K562 (cell line): ENCODE data around the gene SIRT7. TPM values are rescaled to one million over a fixed set of nuclear protein-coding genes. Genes with fewer than 3 reads are reported as not detected.
A peak's percentile ranks its signal among the peaks of the same experiment; 100 is the strongest.

Experiments
- ATAC-seq: fragments of 200-7000 bp; cut with Tn5 transposase; 3 replicates; pipeline ENCODE4 v1.9.1; 2020; ENCODE audit warnings: moderate library complexity
- BruUV-seq: library from RNA; stranded (reverse); fragments of 400-500 nt; replicated peaks from 2 replicates; lab custom pipeline; 2021; lab: Mats Ljungman, UMichigan
- CTCF ChIA-PET: fragments of 300-600 bp; formaldehyde crosslinking; extraction: SDS; loops from one replicate; lab custom pipeline; 2021; ENCODE audit warnings: low intra/inter-chr PET ratio; lab: Yijun Ruan, JAX
- POLR2A ChIA-PET: fragments of 300-600, 350-650 bp; sonication (Branson Sonifier 250); formaldehyde crosslinking; extraction: SDS; loops from one replicate; lab custom pipeline; 2021; ENCODE audit warnings: antibody characterized with exemption, inconsistent platforms; lab: Yijun Ruan, JAX
- DNase-seq, 4 experiments: peaks; one replicate each; pipeline versions ENCODE4 v3.0.0 to v3.0.0-alpha.2; 2011 to 2018; ENCODE audit warnings: low spot score in 3 of 4, mixed read lengths in 3 of 4; ENCODE audit errors: extremely low read depth in 1 of 4
- FAIRE-seq: peaks from 2 replicates; lab custom pipeline; 2011; peaks lifted over from hg19 to GRCh38; lab: Jason Lieb, UNC
- H2AFZ ChIP-seq: 2 replicates; pipeline ENCODE4 v1.6.0; 2011; ENCODE audit warnings: low read depth, low read length, control low read depth, inconsistent platforms
- H3K27ac ChIP-seq: fragments of 200-600 bp; 3 replicates; pipeline ENCODE4 v1.8.0; 2011; ENCODE audit warnings: low read depth, mild to moderate bottlenecking, control low read depth, inconsistent platforms, low read length, moderate library complexity, mixed read lengths; ENCODE audit errors: extremely low read depth
- H3K27me3 ChIP-seq, 2 experiments: fragments of 300-600 bp in 1 of 2; 2 replicates in 1 of 2; 3 replicates in 1 of 2; pipeline versions ENCODE4 v1.6.0 to v1.8.0; 2011; ENCODE audit warnings: inconsistent platforms in 2 of 2, low read length in 2 of 2, mild to moderate bottlenecking in 1 of 2, mixed read lengths in 1 of 2, moderate library complexity in 1 of 2; ENCODE audit not compliant: control insufficient read depth in 2 of 2, insufficient read depth in 2 of 2
- H3K36me3 ChIP-seq: fragments of 300-600 bp; 3 replicates; pipeline ENCODE4 v1.8.0; 2011; ENCODE audit warnings: mild to moderate bottlenecking, low read length, inconsistent platforms; ENCODE audit not compliant: control insufficient read depth, insufficient read depth
- H3K4me1 ChIP-seq, 2 experiments: fragments of 200-600 bp in 1 of 2; replicated peaks in 1 of 2; 2 replicates in 1 of 2; 3 replicates in 1 of 2; pipeline versions ENCODE4 v1.5.1 to v1.8.0; 2011; ENCODE audit warnings: inconsistent platforms in 2 of 2, low read length in 2 of 2, mild to moderate bottlenecking in 1 of 2, mixed read lengths in 1 of 2, moderate library complexity in 1 of 2; ENCODE audit not compliant: control insufficient read depth in 2 of 2, insufficient read depth in 2 of 2
- H3K4me2 ChIP-seq: 2 replicates; pipeline ENCODE4 v1.6.1; 2011; ENCODE audit warnings: low read length, control low read depth, inconsistent platforms, mixed read lengths; ENCODE audit not compliant: insufficient read depth
- H3K4me3 ChIP-seq: fragments of 200-600 bp; sonication (generic), shearing (Covaris generic); 2 replicates; pipeline ENCODE4 v1.5.1; 2016; ENCODE audit warnings: control low read depth, inconsistent platforms
- H3K79me2 ChIP-seq: fragments of 200-600 bp; 3 replicates; pipeline ENCODE4 v1.8.0; 2011; ENCODE audit warnings: low read length, inconsistent platforms; ENCODE audit not compliant: control insufficient read depth, insufficient read depth
- H3K9ac ChIP-seq, 2 experiments: 2 replicates each; pipeline versions ENCODE4 v1.6.0 to v1.6.1; 2011; ENCODE audit warnings: low read depth in 2 of 2, low read length in 2 of 2, control low read depth in 1 of 2, inconsistent platforms in 1 of 2, mild to moderate bottlenecking in 1 of 2, mixed read lengths in 1 of 2; ENCODE audit not compliant: insufficient read depth in 1 of 2
- H3K9me1 ChIP-seq: one replicate; pipeline ENCODE4 v1.6.0; 2011; ENCODE audit warnings: inconsistent platforms, mild to moderate bottlenecking, low read length, moderate library complexity; ENCODE audit not compliant: control insufficient read depth, insufficient read depth
- H3K9me3 ChIP-seq: replicated peaks from 2 replicates; pipeline ENCODE4 v1.5.1; 2011; ENCODE audit warnings: low read depth, low read length, inconsistent platforms; ENCODE audit not compliant: control insufficient read depth, insufficient read depth
- H4K20me1 ChIP-seq: replicated peaks from 2 replicates; pipeline ENCODE4 v1.6.1; 2011; ENCODE audit warnings: low read length, inconsistent platforms, mixed read lengths; ENCODE audit not compliant: control insufficient read depth, insufficient read depth
- HDGF ChIP-seq: fragments of 450-650 bp; IDR thresholded peaks from 2 replicates; pipeline ENCODE4 v1.6.1; 2016
- KDM1A ChIP-seq, 2 experiments: fragments of 450-650 bp; IDR thresholded peaks; 2 replicates each; pipeline ENCODE4 v1.6.1; 2016; ENCODE audit warnings: mild to moderate bottlenecking in 2 of 2
- MAFG ChIP-seq: fragments of 450-650 bp; conservative IDR thresholded peaks from 2 replicates; pipeline ENCODE4 v1.6.1; 2016; ENCODE audit warnings: missing genetic modification characterization, missing compliant biosample characterization
- RFX1 ChIP-seq: fragments of 450-650 bp; IDR thresholded peaks from 2 replicates; pipeline ENCODE4 v1.6.1; 2016; ENCODE audit warnings: mild to moderate bottlenecking, moderate library complexity
- SNIP1 ChIP-seq: fragments of 450-650 bp; IDR thresholded peaks from 2 replicates; pipeline ENCODE4 v1.7.1; 2017; ENCODE audit warnings: low read depth, mild to moderate bottlenecking
- TBP ChIP-seq: optimal IDR thresholded peaks from 2 replicates; pipeline ENCODE3; 2011; ENCODE audit warnings: low read depth, low read length, improper control_type of control experiment
- XRCC3 ChIP-seq: fragments of 450-650 bp; IDR thresholded peaks from 2 replicates; pipeline ENCODE4 v1.6.1; 2017; ENCODE audit warnings: mild to moderate bottlenecking, moderate library complexity
- ZKSCAN1 ChIP-seq: fragments of 150-350 bp; IDR thresholded peaks from 2 replicates; pipeline ENCODE4 v1.6.1; 2016; ENCODE audit warnings: low read depth, low read length
- WGBS: fragments of 100-300 bp; shearing (Covaris generic); methylation state at CpG from one replicate; pipeline ENCODE4 v1.1.6; 2016; ENCODE audit warnings: low coverage, mixed read lengths; ENCODE audit not compliant: insufficient coverage; ENCODE audit errors: missing lambda C conversion rate; 5-methylcytosine and 5-hydroxymethylcytosine counted together
- in situ Hi-C: fragments of 300-500 bp; cut with MboI; formaldehyde crosslinking; loops from 4 replicates; pipeline ENCODE4 v1.15.0; 2018; ENCODE audit warnings: inconsistent platforms, mixed read lengths
- intact Hi-C: fragments of 100-400 bp; cut with micrococcal nuclease; formaldehyde crosslinking; loops from 2 replicates; pipeline ENCODE4 v1.14.2; 2022
- polyA plus RNA-seq, 8 experiments: library from polyadenylated mRNA; depleted of rRNA in 4 of 8; stranded (reverse) in 5 of 8; unstranded in 3 of 8; fragments of >200 nt; fragmentation: Nextera tagmentation in 2 of 8; fragmentation: Illumina TruSeq in 1 of 8; extraction: Ambion mirVana in 2 of 8; extraction: Trizol in 1 of 8; gene quantifications; 2 replicates each; pipeline versions ENCODE4 v1.2.1 to v1.2.3, GENCODE V29; 2011 to 2014; ENCODE audit warnings: inconsistent platforms in 1 of 8, missing spikeins in 1 of 8
- total RNA-seq, 7 experiments: library from RNA; depleted of rRNA in 6 of 7; stranded (reverse); fragments of >200 nt in 6 of 7; fragmentation: Illumina TruSeq in 2 of 7; extraction: Trizol in 2 of 7; gene quantifications; 2 replicates each; pipeline versions ENCODE4 v1.2.1 to v1.2.3, GENCODE V29; 2011 to 2021; ENCODE audit warnings: low replicate concordance in 1 of 7
- TF ChIP-seq, protein P1 (sequence below), 3 experiments: fragments of 200-800 bp in 1 of 3; sonication (Bioruptor generic) in 1 of 3; sonication (generic) in 1 of 3; formaldehyde crosslinking in 1 of 3; IDR thresholded peaks; 2 replicates each; pipeline versions ENCODE4 v1.6.1 to v1.8.0; 2016 to 2022; ENCODE audit warnings: mild to moderate bottlenecking in 2 of 3, missing compliant biosample characterization in 2 of 3, missing genetic modification characterization in 2 of 3, missing genetic modification reagents in 1 of 3
- TF ChIP-seq, protein P2 (sequence below): sonication (generic); formaldehyde crosslinking; IDR thresholded peaks from 2 replicates; pipeline ENCODE4 v1.8.1; 2023; ENCODE audit warnings: mild to moderate bottlenecking, missing genetic modification reagents, moderate library complexity
- TF ChIP-seq, protein P3 (sequence below): sonication (generic); formaldehyde crosslinking; IDR thresholded peaks from 2 replicates; pipeline ENCODE4 v1.8.0; 2023; ENCODE audit warnings: mild to moderate bottlenecking, missing genetic modification reagents

The SIRT7 gene
- total and polyA plus RNA-seq, 9 of the 15 experiments (the other 6 are each of a cell fraction or from before 2014, with no cell fraction given), result 1.6 to 54.8 (median 20.3) TPM

DNA sequence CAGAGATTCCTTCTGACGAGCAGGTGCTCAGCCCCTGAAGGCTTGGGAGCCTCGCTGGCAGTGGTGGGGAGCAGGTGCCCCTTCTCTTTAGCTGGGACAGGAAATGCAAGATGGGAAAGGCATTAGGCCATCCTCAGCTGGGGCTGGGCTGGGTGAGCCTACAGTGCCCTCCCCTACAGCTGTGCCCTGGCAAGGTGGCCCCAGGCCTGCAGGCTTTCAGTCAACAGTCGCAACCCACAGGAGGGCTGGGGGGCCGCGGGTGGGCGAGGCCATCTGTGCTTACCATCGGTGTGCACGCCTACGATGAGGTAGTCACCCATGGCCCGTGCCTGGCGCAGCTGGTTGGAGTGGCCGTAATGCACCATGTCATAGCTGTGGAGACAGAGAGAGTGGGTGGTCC is 8.7 kb downstream of the SIRT7 start:
- 92% methylated on average over 12 of the region's 12 CpGs for WGBS
- peak overlapping the region in 1 of 2 experiments; percentile 99; a peak in 2 of 4 replicates for H3K9ac ChIP-seq
- H3K9me3 ChIP-seq, result no peaks in the 10 kb centered on the region
- H3K36me3 ChIP-seq, result peaks cover 84% of the 10 kb centered on the region; the same call in 2 of the 3 replicates
- no peaks in the 10 kb centered on the region for H3K27me3 ChIP-seq
- H2AFZ ChIP-seq, result no peak overlapping the region
- ChIA-PET CTCF (no interaction called here), POLR2A (interaction anchor here (0.7 to 5.4 kb wide), 4 partner anchors 14 to 274 kb away, joined by 3 to 46 read pairs (median 4); no protein-coding TSS in a partner anchor)
- in situ Hi-C loops (no loop called here), intact Hi-C loops (no loop called here)
- peaks cover 6% of the 10 kb centered on the region for H3K9me1 ChIP-seq
- TF ChIP-seq KDM1A (IDR thresholded peaks at IDR 0.05), result no peak
- TF ChIP-seq ZKSCAN1, result no peak
- no peak overlapping the region for H3K4me2 ChIP-seq
- no peak for ATAC-seq
- H3K4me3 ChIP-seq, result no peak overlapping the region
- peaks cover 31 to 95% of the 10 kb centered on the region in 2 experiments for H3K4me1 ChIP-seq
- no peak for DNase-seq
- peak overlapping the region; percentile 78 for H3K27ac ChIP-seq
- FAIRE-seq, result no peak
- BruUV-seq, result no TSS peak
- H3K79me2 ChIP-seq, result peaks cover 24% of the 10 kb centered on the region
- peaks cover 14% of the 10 kb centered on the region for H4K20me1 ChIP-seq

DNA sequence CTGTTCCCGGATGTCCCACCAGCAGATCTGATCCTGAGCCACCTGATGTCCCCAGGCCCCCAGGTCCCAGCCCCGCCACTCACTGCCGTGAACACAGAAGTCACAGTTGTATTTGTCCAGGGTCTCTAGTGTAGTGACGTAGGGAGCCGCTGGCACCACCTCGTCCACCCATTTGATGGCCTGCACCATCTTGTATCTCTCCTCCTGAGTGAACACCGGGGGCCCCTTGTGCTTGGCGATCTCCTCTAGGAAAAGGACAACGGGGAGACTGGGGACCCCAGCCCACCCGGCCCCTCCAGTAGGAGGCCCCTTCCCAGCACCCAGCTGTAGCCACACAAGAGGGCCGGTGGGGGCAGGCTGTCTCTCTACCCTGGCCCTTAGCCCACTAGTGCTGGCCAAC is 9.2 kb downstream of the SIRT7 start:
- 89% methylated on average over 9 of the region's 11 CpGs for WGBS
- ATAC-seq (no peak), FAIRE-seq (no peak)
- no peak overlapping the region for H3K4me2 ChIP-seq
- intact Hi-C loops, result no loop called here
- no peak for TF ChIP-seq MAFG (tag)
- TF ChIP-seq, protein P1, sequence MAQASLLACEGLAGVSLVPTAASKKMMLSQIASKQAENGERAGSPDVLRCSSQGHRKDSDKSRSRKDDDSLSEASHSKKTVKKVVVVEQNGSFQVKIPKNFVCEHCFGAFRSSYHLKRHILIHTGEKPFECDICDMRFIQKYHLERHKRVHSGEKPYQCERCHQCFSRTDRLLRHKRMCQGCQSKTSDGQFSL (CRISPR knock-in tag; IDR thresholded peaks at IDR 0.05), result no peak
- TF ChIP-seq, protein P1 (tag; IDR thresholded peaks at IDR 0.05), result no peak
- TF ChIP-seq SNIP1, result no peak
- no peak for TF ChIP-seq RFX1
- TF ChIP-seq, protein P2, sequence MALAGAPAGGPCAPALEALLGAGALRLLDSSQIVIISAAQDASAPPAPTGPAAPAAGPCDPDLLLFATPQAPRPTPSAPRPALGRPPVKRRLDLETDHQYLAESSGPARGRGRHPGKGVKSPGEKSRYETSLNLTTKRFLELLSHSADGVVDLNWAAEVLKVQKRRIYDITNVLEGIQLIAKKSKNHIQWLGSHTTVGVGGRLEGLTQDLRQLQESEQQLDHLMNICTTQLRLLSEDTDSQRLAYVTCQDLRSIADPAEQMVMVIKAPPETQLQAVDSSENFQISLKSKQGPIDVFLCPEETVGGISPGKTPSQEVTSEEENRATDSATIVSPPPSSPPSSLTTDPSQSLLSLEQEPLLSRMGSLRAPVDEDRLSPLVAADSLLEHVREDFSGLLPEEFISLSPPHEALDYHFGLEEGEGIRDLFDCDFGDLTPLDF (CRISPR knock-in tag), result no peak
- no peak for TF ChIP-seq TBP
- TF ChIP-seq, protein P3, sequence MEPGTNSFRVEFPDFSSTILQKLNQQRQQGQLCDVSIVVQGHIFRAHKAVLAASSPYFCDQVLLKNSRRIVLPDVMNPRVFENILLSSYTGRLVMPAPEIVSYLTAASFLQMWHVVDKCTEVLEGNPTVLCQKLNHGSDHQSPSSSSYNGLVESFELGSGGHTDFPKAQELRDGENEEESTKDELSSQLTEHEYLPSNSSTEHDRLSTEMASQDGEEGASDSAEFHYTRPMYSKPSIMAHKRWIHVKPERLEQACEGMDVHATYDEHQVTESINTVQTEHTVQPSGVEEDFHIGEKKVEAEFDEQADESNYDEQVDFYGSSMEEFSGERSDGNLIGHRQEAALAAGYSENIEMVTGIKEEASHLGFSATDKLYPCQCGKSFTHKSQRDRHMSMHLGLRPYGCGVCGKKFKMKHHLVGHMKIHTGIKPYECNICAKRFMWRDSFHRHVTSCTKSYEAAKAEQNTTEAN (CRISPR knock-in tag), result no peak
- TF ChIP-seq HDGF, result no peak
- no peak for TF ChIP-seq XRCC3
- TF ChIP-seq, all 486 proteins: peak for 0
- peaks cover 84% of the 10 kb centered on the region; the same call in 2 of the 3 replicates for H3K36me3 ChIP-seq
- H3K4me3 ChIP-seq, result no peak overlapping the region
- H3K4me1 ChIP-seq, result peaks cover 31 to 95% of the 10 kb centered on the region in 2 experiments
- H3K79me2 ChIP-seq, result peaks cover 24% of the 10 kb centered on the region
- H3K9me1 ChIP-seq, result peaks cover 6% of the 10 kb centered on the region
- no peaks in the 10 kb centered on the region for H3K9me3 ChIP-seq
- in situ Hi-C loops, result no loop called here
- POLR2A ChIA-PET, result interaction anchor here (1.0 kb wide), 2 partner anchors 15 to 51 kb away, joined by 3 read pairs; no protein-coding TSS in a partner anchor
- no peak overlapping the region for H2AFZ ChIP-seq
- peaks cover 14% of the 10 kb centered on the region for H4K20me1 ChIP-seq
- H3K27ac ChIP-seq, result no peak overlapping the region
- no peak for DNase-seq
- CTCF ChIA-PET, result no interaction called here
- no peaks in the 10 kb centered on the region for H3K27me3 ChIP-seq
- no TSS peak for BruUV-seq
- H3K9ac ChIP-seq, result peak overlapping the region in 1 of 2 experiments; percentile 99; a peak in 2 of 4 replicates
